Memory B cell (primary cell): ENCODE results near the gene TRIM62.

Source experiments
- ATAC-seq: fragments of 150-1000 bp; cut with Tn5 transposase; 2 replicates; pipeline ENCODE4 v1.10.0; 2021; ENCODE audit warnings: low read depth, mild to moderate bottlenecking, moderate library complexity
- DNase-seq, 2 donors: peaks; one replicate each; pipeline ENCODE4 v3.0.0; 2022; ENCODE audit warnings: low spot score in 2 of 2
- H3K27ac Mint-ChIP-seq: one replicate; pipeline ENCODE4 v1.8.0; 2022; ENCODE audit warnings: mild to moderate bottlenecking, moderate library complexity, mixed read lengths
- H3K27me3 Mint-ChIP-seq: one replicate; pipeline ENCODE4 v1.8.0; 2022; ENCODE audit warnings: mixed read lengths
- H3K36me3 Mint-ChIP-seq: one replicate; pipeline ENCODE4 v1.8.0; 2022; ENCODE audit warnings: mild to moderate bottlenecking, mixed read lengths
- H3K4me1 Mint-ChIP-seq: one replicate; pipeline ENCODE4 v1.8.0; 2022; ENCODE audit warnings: mixed read lengths
- H3K4me3 Mint-ChIP-seq: one replicate; pipeline ENCODE4 v1.8.0; 2022; ENCODE audit warnings: mild to moderate bottlenecking, moderate library complexity, mixed read lengths
- H3K9me3 Mint-ChIP-seq: one replicate; pipeline ENCODE4 v1.8.0; 2022; ENCODE audit warnings: mixed read lengths

The TRIM62 gene

GRCh38 chr1:33181921-33182341, at the start of gene TRIM62:
TRIM62 (minus strand) TSS chr1:33182043; CDS start chr1:33181432, 611 bp downstream.
- H3K4me1 Mint-ChIP-seq = peaks cover 26% of the 10 kb centered on the region
- ATAC-seq = peak; percentile 74
- no peaks in the 10 kb centered on the region for H3K9me3 Mint-ChIP-seq
- H3K4me3 Mint-ChIP-seq = peak within 1 kb of the TSS; percentile 89
- H3K27ac Mint-ChIP-seq = peak within 1 kb of the TSS; percentile 82
- no peaks in the 10 kb centered on the region for H3K36me3 Mint-ChIP-seq
- H3K27me3 Mint-ChIP-seq = peaks cover 12% of the 10 kb centered on the region
- DNase-seq = peak; percentile 76 to 82

GRCh38 chr1:33231166-33231565, 49.3 kb upstream of the TRIM62 start:
- ATAC-seq = no peak
- H3K4me3 Mint-ChIP-seq = no peak overlapping the region
- H3K36me3 Mint-ChIP-seq = no peaks in the 10 kb centered on the region
- H3K9me3 Mint-ChIP-seq = no peaks in the 10 kb centered on the region
- no peak for DNase-seq
- H3K27ac Mint-ChIP-seq = no peak overlapping the region
- peaks cover 21% of the 10 kb centered on the region for H3K27me3 Mint-ChIP-seq
- H3K4me1 Mint-ChIP-seq = no peaks in the 10 kb centered on the region

GRCh38 chr1:33228935-33229487, 47.2 kb upstream of the TRIM62 start:
- Mint-ChIP-seq H3K9me3 (peaks cover 7% of the 10 kb centered on the region), H3K36me3 (no peaks in the 10 kb centered on the region), H3K27ac (no peak overlapping the region), H3K4me3 (no peak overlapping the region), H3K4me1 (no peaks in the 10 kb centered on the region), H3K27me3 (peaks cover 17% of the 10 kb centered on the region)
- DNase-seq = no peak
- ATAC-seq = no peak

- H3K27ac Mint-ChIP-seq = no peak overlapping the region
- H3K9me3 Mint-ChIP-seq = peaks cover 9% of the 10 kb centered on the region
- H3K4me1 Mint-ChIP-seq = no peaks in the 10 kb centered on the region
- no peak overlapping the region for H3K4me3 Mint-ChIP-seq
- DNase-seq = no peak
- ATAC-seq = no peak
- peaks cover 2% of the 10 kb centered on the region for H3K36me3 Mint-ChIP-seq
- H3K27me3 Mint-ChIP-seq = peaks cover 20% of the 10 kb centered on the region
Observed at GRCh38 chr1:33225586-33225985, 43.7 kb upstream of the TRIM62 start.

- no peaks in the 10 kb centered on the region for H3K4me1 Mint-ChIP-seq
- DNase-seq = no peak
- ATAC-seq = no peak
- no peak overlapping the region for H3K4me3 Mint-ChIP-seq
- peaks cover 20% of the 10 kb centered on the region for H3K27me3 Mint-ChIP-seq
- no peak overlapping the region for H3K27ac Mint-ChIP-seq
- peaks cover 9% of the 10 kb centered on the region for H3K9me3 Mint-ChIP-seq
- peaks cover 2% of the 10 kb centered on the region for H3K36me3 Mint-ChIP-seq
Observed at GRCh38 chr1:33224166-33224707, 42.4 kb upstream of the TRIM62 start.

- no peak overlapping the region for H3K27ac Mint-ChIP-seq
- DNase-seq (no peak), ATAC-seq (no peak)
- H3K4me1 Mint-ChIP-seq = peaks cover 2% of the 10 kb centered on the region
- no peak overlapping the region for H3K4me3 Mint-ChIP-seq
- H3K36me3 Mint-ChIP-seq = peaks cover 2% of the 10 kb centered on the region
- peaks cover 9% of the 10 kb centered on the region for H3K9me3 Mint-ChIP-seq
- H3K27me3 Mint-ChIP-seq = peaks cover 9% of the 10 kb centered on the region
Observed at GRCh38 chr1:33222381-33222780, 40.5 kb upstream of the TRIM62 start.

- DNase-seq (no peak), ATAC-seq (no peak)
- Mint-ChIP-seq H3K4me1 (peaks cover 2% of the 10 kb centered on the region), H3K4me3 (no peak overlapping the region), H3K27ac (no peak overlapping the region), H3K36me3 (peaks cover 2% of the 10 kb centered on the region), H3K9me3 (peaks cover 9% of the 10 kb centered on the region), H3K27me3 (peaks cover 9% of the 10 kb centered on the region)
Observed at GRCh38 chr1:33221385-33221758, 39.5 kb upstream of the TRIM62 start.

- peaks cover 9% of the 10 kb centered on the region for H3K27me3 Mint-ChIP-seq
- no peak overlapping the region for H3K27ac Mint-ChIP-seq
- peaks cover 2% of the 10 kb centered on the region for H3K4me1 Mint-ChIP-seq
- DNase-seq (no peak), ATAC-seq (no peak)
- H3K4me3 Mint-ChIP-seq = no peak overlapping the region
- peaks cover 9% of the 10 kb centered on the region for H3K9me3 Mint-ChIP-seq
- H3K36me3 Mint-ChIP-seq = peaks cover 2% of the 10 kb centered on the region
Observed at GRCh38 chr1:33220676-33221384, 39.0 kb upstream of the TRIM62 start.

- peaks cover 2% of the 10 kb centered on the region for H3K36me3 Mint-ChIP-seq
- peaks cover 8% of the 10 kb centered on the region for H3K9me3 Mint-ChIP-seq
- H3K27ac Mint-ChIP-seq = no peak overlapping the region
- peaks cover 2% of the 10 kb centered on the region for H3K4me1 Mint-ChIP-seq
- ATAC-seq (no peak), DNase-seq (no peak)
- H3K27me3 Mint-ChIP-seq = peaks cover 9% of the 10 kb centered on the region
- no peak overlapping the region for H3K4me3 Mint-ChIP-seq
Observed at GRCh38 chr1:33219886-33220661, 38.2 kb upstream of the TRIM62 start.

- H3K4me3 Mint-ChIP-seq = no peak overlapping the region
- peaks cover 4% of the 10 kb centered on the region for H3K36me3 Mint-ChIP-seq
- H3K27me3 Mint-ChIP-seq = peaks cover 16% of the 10 kb centered on the region
- no peak overlapping the region for H3K27ac Mint-ChIP-seq
- H3K9me3 Mint-ChIP-seq = peaks cover 2% of the 10 kb centered on the region
- H3K4me1 Mint-ChIP-seq = no peaks in the 10 kb centered on the region
- no peak for ATAC-seq
- DNase-seq = no peak
Observed at GRCh38 chr1:33211972-33212371, 30.1 kb upstream of the TRIM62 start.

- Mint-ChIP-seq H3K4me1 (no peaks in the 10 kb centered on the region), H3K36me3 (no peaks in the 10 kb centered on the region), H3K27me3 (peaks cover 6% of the 10 kb centered on the region), H3K4me3 (no peak overlapping the region), H3K27ac (no peak overlapping the region), H3K9me3 (peaks cover 2% of the 10 kb centered on the region)
- ATAC-seq (no peak), DNase-seq (no peak)
Observed at GRCh38 chr1:33206340-33206739, 24.5 kb upstream of the TRIM62 start.

GRCh38 chr1:33195556-33195955, 13.7 kb upstream of the TRIM62 start:
- Mint-ChIP-seq H3K9me3 (peaks cover 1% of the 10 kb centered on the region), H3K27me3 (peaks cover 24% of the 10 kb centered on the region), H3K27ac (no peak overlapping the region), H3K4me1 (peaks cover 6% of the 10 kb centered on the region), H3K4me3 (no peak overlapping the region), H3K36me3 (no peaks in the 10 kb centered on the region)
- DNase-seq = no peak
- ATAC-seq = no peak

GRCh38 chr1:33191731-33192275, 10.0 kb upstream of the TRIM62 start:
- peaks cover 7% of the 10 kb centered on the region for H3K4me1 Mint-ChIP-seq
- H3K27ac Mint-ChIP-seq = no peak overlapping the region
- H3K9me3 Mint-ChIP-seq = no peaks in the 10 kb centered on the region
- no peaks in the 10 kb centered on the region for H3K36me3 Mint-ChIP-seq
- ATAC-seq = no peak
- no peak for DNase-seq
- H3K4me3 Mint-ChIP-seq = no peak overlapping the region
- H3K27me3 Mint-ChIP-seq = peaks cover 24% of the 10 kb centered on the region

GRCh38 chr1:33190701-33191100, 8.9 kb upstream of the TRIM62 start:
- H3K9me3 Mint-ChIP-seq = no peaks in the 10 kb centered on the region
- H3K27ac Mint-ChIP-seq = no peak overlapping the region
- ATAC-seq (no peak), DNase-seq (no peak)
- no peak overlapping the region for H3K4me3 Mint-ChIP-seq
- H3K27me3 Mint-ChIP-seq = peaks cover 26% of the 10 kb centered on the region
- H3K4me1 Mint-ChIP-seq = peaks cover 7% of the 10 kb centered on the region
- H3K36me3 Mint-ChIP-seq = no peaks in the 10 kb centered on the region
